Measurements from ENCODE around the gene SORBS2.

SORBS2 gene

DNA sequence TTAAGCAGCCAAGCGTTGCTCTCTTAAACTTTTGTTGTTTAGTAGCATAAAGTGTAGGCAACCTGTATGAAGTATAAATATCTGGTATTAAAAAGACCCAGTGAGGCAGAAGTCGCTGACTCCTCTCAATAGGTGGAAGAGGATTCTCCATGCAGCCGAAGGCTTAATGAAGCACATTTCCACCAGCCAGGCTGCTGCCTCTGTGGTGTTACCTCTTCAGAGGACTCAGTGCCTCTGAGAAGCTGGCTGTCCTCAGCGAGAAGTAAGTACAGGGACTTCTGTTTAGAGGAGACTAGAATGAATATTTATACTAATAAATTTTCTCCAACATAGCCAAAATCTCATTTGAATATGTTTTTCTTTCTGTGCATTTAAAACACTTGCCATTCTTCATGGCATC lies 6.0 kb downstream of the SORBS2 start:
- DNase-seq (ENCODE audit: extremely low read depth in 1 of 2, low read depth in 1 of 2) = no peak

DNA sequence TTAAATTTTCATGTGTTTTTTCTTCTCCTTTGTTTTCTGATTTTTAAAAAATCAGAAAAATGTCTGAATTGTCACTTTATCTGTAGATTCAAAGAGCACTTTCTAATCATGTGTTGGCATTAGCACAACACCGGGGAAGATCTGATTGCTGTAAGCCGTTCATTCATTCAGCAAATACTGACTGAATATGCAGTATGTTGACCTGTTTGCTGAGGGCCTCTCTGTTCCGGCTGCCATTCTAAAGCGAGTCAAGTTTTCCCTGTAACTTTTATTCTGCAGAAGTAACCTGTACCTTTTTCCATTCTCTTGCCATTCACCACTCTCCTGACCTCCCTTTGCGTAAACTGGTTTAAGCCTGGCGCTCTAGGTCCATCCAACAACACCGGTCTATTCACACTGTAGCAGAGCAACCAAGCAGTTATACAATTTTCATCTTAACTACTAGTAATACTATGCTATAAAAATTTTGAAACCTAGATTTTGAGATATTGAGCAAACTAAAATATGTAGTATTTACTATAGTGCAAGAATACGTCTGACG lies 6.7 kb downstream of the SORBS2 start:
- no peak for DNase-seq (ENCODE audit: extremely low read depth in 1 of 2, low read depth in 1 of 2)

DNA sequence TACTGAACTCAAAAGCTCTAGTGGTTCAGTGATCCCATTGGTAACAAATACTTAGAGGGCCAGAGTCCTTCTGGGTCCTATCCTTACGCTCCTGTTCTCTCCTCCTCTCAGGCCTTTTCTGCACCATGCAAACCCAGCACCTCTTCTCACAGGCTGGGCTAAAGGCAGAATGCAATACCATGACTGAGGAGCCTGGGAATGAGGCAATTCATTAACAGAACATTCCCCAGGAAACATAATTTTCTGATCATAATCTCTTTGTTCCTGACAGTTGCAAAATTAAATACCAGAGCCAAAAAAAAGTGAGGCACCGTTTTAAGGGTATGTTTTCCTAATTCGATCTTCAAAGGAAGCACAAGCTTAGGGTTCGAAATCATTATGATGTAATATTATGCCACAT lies 9.0 kb downstream of the SORBS2 start:
- no peak for DNase-seq (ENCODE audit: extremely low read depth in 1 of 2, low read depth in 1 of 2)

DNA sequence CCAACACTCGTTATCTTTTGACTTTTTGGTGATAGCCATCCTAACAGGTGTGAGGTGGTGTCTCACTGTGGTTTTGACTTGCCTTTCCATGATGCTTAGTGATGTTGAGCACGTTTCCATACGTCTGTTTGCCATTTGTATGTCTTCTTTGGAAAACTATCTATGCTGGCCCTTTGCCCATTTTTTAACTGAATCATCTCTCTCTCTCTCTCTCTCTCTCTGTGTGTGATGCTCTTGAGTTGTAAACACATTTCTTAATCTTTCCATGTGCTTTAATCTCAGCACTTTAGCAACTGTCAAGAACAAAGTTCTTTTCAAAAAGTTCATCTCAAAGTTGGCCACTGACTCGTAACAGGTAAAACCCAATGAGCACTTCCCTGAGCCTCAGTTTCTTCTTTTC lies 10.5 kb downstream of the SORBS2 start:
- DNase-seq (ENCODE audit: extremely low read depth in 1 of 2, low read depth in 1 of 2) = no peak

DNA sequence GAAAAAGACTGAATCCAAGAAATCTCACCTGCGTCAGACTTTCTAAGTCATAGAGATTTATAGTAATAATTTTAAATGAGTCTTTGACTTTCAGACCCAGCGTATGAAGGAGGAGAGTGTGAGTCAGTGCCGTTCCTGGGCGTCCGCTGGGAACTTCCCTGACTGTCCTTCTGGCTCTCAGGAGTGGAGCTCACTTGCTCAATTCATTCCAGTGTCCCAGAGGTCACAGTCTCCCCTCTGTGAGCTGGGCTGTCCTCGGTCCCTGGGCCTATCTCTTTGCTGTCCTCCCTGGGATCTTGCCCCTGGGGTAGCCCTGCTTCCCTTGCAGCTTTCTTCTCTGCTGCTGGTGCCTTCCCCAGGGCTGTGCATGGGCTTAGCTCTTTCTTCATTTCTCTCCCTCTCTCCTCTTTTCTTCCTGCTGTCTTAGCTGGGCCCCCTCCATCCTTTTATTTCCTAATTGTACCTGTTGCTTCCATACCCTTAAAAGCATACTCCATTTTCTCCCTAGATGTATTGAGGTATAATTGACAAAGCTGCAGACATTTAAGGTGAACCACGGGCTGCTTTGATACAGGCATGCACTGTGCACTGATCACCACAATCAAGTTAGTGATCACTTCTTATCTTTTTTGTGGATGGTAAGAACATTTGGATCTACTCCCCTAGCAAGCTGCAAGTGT lies 11.6 kb downstream of the SORBS2 start:
- DNase-seq (ENCODE audit: extremely low read depth in 1 of 2, low read depth in 1 of 2) = no peak

DNA sequence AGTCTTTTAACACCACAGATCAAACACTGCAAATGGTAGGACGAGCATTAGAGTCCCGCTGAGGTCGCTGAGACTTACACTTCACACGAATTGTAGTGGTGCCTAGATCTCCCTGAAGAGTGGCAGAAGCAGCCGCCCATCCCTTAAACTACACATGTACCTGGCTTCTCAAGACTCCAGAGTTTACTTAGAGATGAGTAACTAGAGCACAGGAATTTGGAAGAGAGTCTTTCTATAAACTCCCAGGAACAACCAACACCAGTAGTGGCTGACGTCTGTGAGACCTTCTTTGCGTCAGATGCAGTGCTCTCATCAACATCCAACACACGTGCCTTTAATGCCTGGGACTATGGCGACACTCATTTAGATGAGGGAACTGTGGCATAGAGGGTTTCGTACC lies 12.6 kb downstream of the SORBS2 start:
- no peak for DNase-seq (ENCODE audit: extremely low read depth in 1 of 2, low read depth in 1 of 2)

DNA sequence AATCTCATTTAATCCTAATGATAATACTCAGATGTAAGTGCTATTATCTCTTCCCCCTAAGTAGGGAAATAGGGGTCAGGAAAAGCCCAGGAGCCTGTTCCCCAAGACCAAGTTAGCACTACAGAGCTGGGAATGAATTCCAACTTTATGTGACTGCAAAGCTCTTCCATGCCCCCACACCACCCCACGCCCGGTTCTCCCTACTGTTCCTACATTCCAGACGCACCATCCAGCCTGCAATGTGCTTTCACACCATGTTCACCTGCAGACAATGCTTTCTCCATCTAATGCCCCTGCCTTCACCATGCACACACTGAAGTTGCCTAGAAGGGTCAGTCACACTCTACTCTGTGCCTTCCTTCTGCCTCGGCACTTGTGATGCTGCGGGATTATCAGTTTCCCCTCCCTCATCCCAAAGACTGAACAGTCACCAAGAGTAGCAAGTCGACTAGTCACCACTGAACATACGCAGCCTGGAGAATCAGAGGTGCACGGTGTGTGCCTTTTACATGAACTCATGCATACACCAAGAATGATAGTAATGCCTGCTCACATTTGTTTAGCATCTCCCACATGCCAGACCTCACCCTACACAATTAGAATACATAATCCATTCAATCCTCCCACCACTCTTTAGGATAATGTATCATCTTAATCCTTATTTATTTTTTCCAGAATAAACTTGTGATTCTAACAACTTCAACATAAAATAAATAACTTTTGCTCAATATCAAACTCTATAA lies 14.2 kb downstream of the SORBS2 start:
- no peak for DNase-seq (ENCODE audit: extremely low read depth in 1 of 2, low read depth in 1 of 2)

DNA sequence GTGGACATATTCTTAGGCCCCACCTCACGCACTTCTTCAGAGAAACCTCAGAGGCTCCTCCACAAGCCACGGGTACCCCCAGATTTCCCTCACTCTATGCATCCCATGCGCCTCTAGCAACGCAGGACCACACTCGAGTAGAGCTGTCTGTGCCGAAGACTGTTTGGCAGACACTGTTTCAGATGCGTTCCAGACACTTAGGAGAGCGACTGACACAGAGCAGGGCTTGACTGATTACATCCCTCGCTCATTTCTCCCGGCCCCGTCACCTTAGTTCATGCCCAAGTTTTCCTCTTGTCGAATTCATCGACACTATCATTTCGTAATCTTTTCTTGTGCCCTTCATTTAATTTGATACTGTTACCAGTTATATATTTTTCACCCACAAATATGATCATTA lies 15.0 kb downstream of the SORBS2 start:
- no peak for DNase-seq (ENCODE audit: extremely low read depth in 1 of 2, low read depth in 1 of 2)

DNA sequence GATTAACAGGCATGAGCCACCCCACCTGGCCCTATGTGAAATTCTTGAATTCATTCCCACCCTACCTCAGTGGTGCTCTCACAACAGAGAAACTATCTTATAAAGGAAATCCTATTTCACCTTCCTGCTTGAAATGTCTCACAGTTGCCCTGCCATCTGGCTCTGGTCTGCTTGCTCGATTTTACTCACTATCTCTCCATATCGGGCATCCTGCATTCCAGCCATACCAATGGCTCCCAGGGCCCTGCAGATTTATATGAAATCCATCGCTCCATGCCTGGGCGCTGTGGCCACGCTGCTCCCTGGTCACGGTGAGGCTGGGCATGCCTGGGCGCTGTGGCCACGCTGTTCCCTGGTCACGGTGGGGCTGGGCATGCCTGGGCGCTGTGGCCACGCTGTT lies 15.8 kb downstream of the SORBS2 start:
- DNase-seq (ENCODE audit: extremely low read depth in 1 of 2, low read depth in 1 of 2) = no peak

DNA sequence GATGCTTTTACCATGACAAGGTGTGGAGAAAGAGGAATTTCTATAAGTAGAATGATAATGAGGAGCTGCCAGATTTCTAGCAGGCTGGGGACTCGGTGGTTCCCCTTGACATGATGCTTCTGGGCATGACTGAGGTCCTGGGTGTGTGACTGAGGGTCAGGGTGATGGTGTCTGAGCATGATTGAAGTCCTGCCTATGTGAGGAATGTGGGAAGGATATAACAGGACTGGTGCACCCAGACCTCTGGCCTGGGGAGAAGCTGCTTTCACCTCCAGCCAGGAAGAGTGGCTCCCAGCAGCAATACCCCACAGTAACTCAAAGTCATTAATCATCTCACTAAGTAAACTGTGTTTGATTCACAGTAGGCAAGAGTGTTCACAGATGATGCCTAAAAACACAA lies 17.4 kb downstream of the SORBS2 start:
- DNase-seq (ENCODE audit: extremely low read depth in 1 of 2, low read depth in 1 of 2) = no peak

DNA sequence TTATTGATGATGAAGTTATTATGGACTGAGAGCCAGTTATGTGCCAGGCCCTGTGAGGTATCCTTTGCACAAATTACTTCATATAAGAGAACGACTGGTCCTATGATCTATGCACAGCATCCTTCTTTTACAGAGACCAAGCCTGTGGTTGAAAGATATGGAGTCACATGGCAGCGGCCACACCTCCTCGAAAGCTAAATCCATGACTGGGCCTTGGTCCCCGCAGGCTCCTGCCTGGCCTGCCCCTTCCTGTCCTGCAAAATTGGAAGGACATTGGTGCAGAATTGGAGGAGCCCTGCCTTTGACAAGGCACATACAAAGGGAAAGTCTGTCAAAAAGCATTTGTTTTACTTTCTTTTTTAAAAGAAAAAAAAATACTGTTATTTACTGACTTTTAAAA lies 18.3 kb downstream of the SORBS2 start:
- no peak for DNase-seq (ENCODE audit: extremely low read depth in 1 of 2, low read depth in 1 of 2)

DNA sequence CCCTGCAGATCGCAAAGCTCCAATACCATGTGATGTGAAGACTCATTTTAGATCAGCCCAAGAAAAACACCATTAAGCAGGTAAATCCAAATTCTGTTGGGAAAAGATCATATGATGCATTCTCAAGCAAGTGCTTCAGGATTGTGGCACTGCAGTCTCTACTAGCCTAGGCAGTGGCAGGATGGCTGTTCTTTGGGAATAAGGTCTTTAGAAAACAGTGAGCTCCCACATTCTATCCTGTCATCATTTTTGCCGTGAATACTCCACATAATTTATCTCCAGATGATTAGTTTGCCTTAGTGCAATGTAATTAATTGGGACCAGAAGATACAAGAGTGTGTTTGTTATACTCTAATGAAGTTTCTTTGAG lies 18.9 kb downstream of the SORBS2 start:
- no peak for DNase-seq (ENCODE audit: extremely low read depth in 1 of 2, low read depth in 1 of 2)

DNA sequence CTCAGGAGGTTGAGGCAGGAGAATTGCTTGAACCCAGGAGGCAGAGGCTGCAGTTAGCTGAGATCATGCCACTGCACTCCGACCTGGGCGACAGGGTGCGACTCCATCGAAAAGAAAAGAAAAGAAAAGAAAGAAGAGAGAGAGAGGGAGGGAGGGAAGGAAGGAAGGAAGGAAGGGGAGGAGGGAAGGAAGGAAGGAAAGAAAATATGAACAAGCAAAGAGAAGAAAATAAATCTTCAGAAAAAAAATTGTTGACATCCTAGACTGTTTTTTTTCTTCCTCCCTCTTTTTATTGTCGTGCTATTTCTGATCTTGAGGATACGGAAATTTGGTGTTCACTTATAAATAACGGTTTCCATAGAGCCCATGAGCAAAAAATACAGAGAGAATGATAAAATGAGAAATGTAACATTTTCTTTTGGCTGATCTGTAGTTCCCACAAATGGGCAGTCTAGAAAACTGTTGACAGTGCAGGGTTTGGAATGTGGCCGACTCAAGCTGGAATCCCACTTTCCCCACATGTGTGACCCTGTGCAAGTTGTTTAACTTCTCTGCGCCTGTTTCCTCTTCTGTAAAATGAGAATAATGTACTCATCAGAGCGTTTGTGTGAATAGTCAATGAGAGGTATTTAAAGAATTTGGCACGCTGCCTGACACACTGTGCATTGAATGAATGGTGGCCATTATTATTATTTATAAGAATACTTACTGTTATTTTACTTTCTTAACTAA lies 19.4 kb downstream of the SORBS2 start:
- DNase-seq (ENCODE audit: extremely low read depth in 1 of 2, low read depth in 1 of 2) = no peak

DNA sequence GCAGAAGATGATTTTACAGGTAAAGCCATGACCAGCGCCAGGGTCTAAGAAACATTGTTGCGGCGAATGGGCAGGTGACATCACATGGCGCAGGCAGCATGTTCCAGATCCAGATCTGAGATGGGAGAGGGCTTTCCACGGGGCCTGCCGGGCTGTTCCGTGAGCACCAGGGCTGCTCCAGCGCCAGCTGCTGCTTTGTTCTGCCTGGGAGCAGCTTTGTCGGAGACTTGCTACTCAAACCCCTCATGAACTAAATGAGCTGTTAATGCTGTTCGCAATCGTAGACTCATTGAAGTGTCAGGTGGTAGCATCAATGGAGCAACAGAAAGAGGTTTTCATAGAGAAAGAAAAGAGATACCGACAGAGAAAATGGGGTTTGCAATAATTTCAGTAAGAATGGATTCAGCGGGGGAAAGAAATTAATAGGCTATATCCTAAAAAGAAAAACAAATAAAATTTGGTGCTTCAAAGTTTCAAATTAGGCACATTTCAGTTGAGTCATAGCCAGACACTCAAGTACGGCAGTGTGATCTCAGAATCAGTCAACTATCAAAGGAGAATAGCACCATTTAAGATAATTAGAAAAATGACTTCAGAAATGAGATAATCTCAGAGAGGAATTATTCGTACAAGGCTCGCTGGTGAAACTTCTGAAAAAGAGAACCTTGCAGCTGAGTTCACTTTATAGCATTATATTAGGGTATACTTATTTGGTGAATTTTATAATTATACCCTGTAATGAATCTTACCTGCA lies 23.9 kb downstream of the SORBS2 start:
- DNase-seq (ENCODE audit: extremely low read depth in 1 of 2, low read depth in 1 of 2) = no peak

DNA sequence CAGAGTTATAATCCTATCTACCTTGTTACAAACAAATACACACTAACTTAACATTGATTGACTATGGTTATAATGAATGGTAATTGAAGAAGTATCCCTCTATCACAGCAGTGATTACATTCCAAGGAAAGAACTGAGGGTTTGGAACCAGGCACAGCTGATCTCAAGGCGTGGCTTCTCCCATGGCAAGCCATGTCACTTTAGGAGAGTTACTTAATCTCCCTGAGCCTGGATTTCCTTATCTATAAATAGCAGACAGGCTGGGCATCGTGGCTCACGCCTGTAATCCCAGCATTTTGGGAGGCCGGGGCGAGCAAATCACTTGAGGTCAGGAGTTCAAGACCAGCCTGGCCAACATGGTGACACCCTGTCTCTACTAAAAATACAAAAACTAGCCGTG lies 25.6 kb downstream of the SORBS2 start:
- no peak for DNase-seq (ENCODE audit: extremely low read depth in 1 of 2, low read depth in 1 of 2)

DNA sequence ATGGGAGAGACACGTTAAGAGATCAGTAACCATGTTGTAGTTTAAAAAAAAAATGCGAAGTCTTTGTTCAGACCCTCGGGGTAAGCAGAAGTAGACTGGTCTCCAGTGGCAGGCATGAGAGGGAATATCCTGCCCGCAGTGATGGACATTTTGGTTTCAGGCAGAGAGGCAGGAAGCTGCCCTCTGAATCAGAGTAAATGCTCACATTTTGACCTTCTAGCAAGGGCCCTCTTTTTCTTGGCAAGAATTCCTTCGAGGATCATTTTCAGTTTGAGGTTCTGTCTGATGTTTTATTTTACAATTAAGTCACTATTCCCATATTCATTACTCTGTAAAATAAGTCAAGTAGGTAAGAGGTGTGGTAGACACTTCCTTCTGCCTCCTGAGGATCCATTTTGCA lies 28.4 kb downstream of the SORBS2 start:
- no peak for DNase-seq (ENCODE audit: extremely low read depth in 1 of 2, low read depth in 1 of 2)

DNA sequence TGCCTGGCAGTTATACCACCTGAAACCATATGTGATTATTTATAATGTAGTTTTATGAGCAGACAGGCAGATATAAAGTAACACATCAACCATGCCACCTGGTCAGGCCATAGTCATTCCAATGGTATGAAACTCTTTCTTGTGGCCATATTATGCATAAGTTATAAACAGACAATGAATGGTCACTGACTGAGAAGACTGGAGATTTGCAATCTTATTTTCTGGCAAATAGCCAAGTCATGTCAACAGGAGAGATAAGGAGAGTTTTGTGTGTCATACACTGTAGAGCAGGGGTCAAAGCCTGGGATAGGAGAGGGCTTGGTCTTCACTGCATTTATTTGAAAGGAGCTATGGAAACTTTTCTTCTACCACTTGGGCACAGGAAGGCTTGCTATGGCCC lies 29.5 kb downstream of the SORBS2 start:
- DNase-seq (ENCODE audit: extremely low read depth in 1 of 2, low read depth in 1 of 2) = no peak

DNA sequence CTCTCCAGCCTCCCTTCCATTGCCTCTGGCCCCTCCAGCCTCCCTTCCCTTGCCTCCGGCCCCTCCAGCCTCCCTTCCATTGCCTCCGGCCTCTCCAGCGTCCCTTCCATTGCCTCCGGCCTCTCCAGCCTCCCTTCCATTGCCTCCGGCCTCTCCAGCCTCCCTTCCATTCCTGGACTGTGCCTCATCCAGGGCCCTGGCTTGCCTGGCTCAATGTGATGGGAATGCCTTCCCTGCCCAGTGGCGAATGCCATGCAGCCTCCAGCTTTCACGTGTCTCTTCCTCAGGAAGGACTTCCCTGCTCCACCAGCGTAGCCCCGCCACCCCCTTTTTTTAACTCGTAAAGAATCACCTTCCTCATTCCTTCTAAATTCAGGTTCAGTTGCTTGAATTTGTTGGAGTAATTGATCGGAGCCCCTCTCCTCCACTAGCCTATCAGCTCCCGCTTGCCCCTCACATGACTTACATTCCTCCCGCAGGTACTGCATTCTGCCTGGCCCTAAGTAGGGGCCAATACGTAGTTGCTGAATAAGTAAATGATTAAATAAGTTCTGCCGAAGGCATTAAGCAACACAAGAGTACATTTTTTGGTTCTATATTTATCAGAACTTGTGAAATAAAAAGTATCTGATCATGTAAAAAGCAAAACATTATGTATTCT lies 30.3 kb downstream of the SORBS2 start:
- DNase-seq (ENCODE audit: extremely low read depth in 1 of 2, low read depth in 1 of 2) = no peak

DNA sequence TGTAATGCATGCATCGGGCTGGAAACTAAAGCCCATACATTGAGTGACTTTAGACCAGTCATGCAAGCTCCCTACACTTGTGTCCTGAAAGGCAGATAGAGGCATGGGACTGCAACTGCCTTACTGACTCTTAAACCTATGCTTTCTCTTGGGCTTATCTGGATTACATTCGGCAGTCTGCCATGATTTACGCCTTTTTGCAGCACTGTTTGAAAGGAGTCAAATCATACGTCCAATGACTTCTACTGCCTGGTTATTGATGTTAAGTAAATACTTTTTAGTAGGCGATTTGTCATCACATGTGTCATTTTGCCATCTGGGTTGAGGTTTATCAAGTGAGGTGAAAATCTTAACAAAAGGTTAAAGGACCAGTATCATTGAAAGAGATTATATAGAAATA lies 31.5 kb downstream of the SORBS2 start:
- DNase-seq (ENCODE audit: extremely low read depth in 1 of 2, low read depth in 1 of 2) = no peak

DNA sequence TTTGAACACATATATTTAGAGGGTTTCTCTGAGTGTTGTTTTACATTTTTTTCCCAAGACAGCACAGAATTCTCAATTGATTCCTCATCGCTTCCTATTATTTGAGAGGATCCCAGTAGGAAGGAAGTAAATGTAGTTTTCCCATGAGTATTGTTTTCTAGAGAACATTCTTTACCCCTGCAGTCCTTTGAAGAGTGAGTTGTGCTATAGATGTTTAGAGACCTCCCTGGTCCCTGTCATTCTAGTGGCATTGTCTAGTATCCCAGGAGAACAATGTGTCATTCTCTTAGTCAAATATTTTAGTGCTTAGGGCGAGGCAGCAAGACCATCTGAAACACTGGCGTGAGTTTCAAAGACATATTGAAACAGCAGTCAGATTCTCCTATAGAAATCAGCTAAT lies 32.5 kb downstream of the SORBS2 start:
- no peak for DNase-seq (ENCODE audit: extremely low read depth in 1 of 2, low read depth in 1 of 2)

DNA sequence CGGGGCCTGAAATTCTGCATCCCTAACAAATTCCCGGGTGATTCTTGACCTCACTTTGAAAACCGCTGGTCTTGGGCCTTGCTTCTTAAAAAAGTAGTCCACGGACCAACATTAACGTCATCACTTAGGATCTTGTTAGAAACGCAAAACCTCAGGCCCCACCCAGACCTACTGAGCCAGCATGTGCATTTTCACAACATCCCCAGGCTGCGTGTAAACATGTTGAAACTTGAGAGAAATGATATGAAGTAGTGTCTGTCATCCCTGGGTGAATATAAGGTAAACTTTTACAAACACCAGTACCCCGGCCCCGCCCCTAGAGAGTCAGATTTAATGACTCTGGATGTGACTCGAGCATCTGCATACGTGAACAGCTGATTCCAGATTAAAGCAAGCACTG lies 33.7 kb downstream of the SORBS2 start:
- DNase-seq (ENCODE audit: extremely low read depth in 1 of 2, low read depth in 1 of 2) = no peak

Measured in stimulated activated CD8-positive, alpha-beta memory T cell treated with anti-CD3 and anti-CD28 coated beads, Interleukin-7, amount 100 ng/mL, for 48 hours (primary cell).